Osteoblast (primary cell): ENCODE measurements around the gene TENM3. TPM values are rescaled to one million over a fixed set of nuclear protein-coding genes. Genes with fewer than 3 reads are reported as not detected.

Experiments
- DNase-seq: peaks from one replicate; pipeline ENCODE4 v3.0.0; 2011; ENCODE audit warnings: low spot score, mixed read lengths; ENCODE audit not compliant: insufficient read length; ENCODE audit errors: missing footprints
- H2AFZ ChIP-seq: 2 replicates; pipeline ENCODE4 v1.6.0; 2011; ENCODE audit warnings: mild to moderate bottlenecking, low read length
- H3K27ac ChIP-seq: 2 replicates; pipeline ENCODE4 v1.5.1; 2011; ENCODE audit warnings: mild to moderate bottlenecking, low read depth, low read length, moderate library complexity
- H3K27me3 ChIP-seq: 2 replicates; pipeline ENCODE4 v1.6.0; 2012; ENCODE audit warnings: mild to moderate bottlenecking, control low read depth, inconsistent platforms, low read length, moderate library complexity; ENCODE audit not compliant: insufficient read depth
- H3K36me3 ChIP-seq: 2 replicates; pipeline ENCODE4 v1.5.1; 2011; ENCODE audit warnings: mild to moderate bottlenecking, low read length, control low read depth, moderate library complexity; ENCODE audit not compliant: insufficient read depth
- H3K4me1 ChIP-seq: 2 replicates; pipeline ENCODE4 v1.5.1; 2011; ENCODE audit warnings: mild to moderate bottlenecking, low read length, control low read depth, moderate library complexity; ENCODE audit not compliant: insufficient read depth
- H3K4me2 ChIP-seq: 2 replicates; pipeline ENCODE4 v1.6.0; 2011; ENCODE audit warnings: mild to moderate bottlenecking, low read length; ENCODE audit not compliant: insufficient read depth
- H3K4me3 ChIP-seq: fragments of 200-600 bp; sonication (generic); 3 replicates; pipeline ENCODE4 v1.5.1; 2012; ENCODE audit warnings: mild to moderate bottlenecking, low read length, inconsistent platforms; ENCODE audit not compliant: insufficient read depth
- H3K79me2 ChIP-seq: 2 replicates; pipeline ENCODE4 v1.6.0; 2012; ENCODE audit warnings: mild to moderate bottlenecking, low read length, control low read depth, inconsistent platforms; ENCODE audit not compliant: insufficient read depth
- H3K9me3 ChIP-seq: 2 replicates; pipeline ENCODE4 v1.5.1; 2011; ENCODE audit warnings: low read depth, low read length, control low read depth
- H4K20me1 ChIP-seq: 2 replicates; pipeline ENCODE4 v1.6.0; 2012; ENCODE audit warnings: mild to moderate bottlenecking, low read length, control low read depth; ENCODE audit not compliant: insufficient read depth
- total RNA-seq: library from RNA; depleted of rRNA; stranded (reverse); fragments of >200 nt; gene quantifications from 2 replicates; pipeline ENCODE4 v1.2.3, GENCODE V29; 2012
- TF ChIP-seq, protein P1 (sequence below): IDR thresholded peaks from 2 replicates; pipeline ENCODE4 v1.5.1; 2011; ENCODE audit warnings: mild to moderate bottlenecking, low read depth, low read length, moderate library complexity; ENCODE audit errors: extremely low read depth

TENM3 gene
- total RNA-seq, 1 donor, result 59.0 TPM

GRCh38 chr4:182740256-182740655 lies 497.1 kb downstream of the TENM3 start:
- Histone ChIP-seq H4K20me1 (no peaks in the 10 kb centered on the region), H3K27me3 (no peaks in the 10 kb centered on the region), H3K4me3 (no peak overlapping the region), H3K4me1 (no peaks in the 10 kb centered on the region), H3K9me3 (no peaks in the 10 kb centered on the region), H3K36me3 (no peaks in the 10 kb centered on the region), H3K27ac (no peak overlapping the region), H3K79me2 (no peaks in the 10 kb centered on the region), H2AFZ (no peak overlapping the region), H3K4me2 (no peak overlapping the region)
- TF ChIP-seq, protein P1, sequence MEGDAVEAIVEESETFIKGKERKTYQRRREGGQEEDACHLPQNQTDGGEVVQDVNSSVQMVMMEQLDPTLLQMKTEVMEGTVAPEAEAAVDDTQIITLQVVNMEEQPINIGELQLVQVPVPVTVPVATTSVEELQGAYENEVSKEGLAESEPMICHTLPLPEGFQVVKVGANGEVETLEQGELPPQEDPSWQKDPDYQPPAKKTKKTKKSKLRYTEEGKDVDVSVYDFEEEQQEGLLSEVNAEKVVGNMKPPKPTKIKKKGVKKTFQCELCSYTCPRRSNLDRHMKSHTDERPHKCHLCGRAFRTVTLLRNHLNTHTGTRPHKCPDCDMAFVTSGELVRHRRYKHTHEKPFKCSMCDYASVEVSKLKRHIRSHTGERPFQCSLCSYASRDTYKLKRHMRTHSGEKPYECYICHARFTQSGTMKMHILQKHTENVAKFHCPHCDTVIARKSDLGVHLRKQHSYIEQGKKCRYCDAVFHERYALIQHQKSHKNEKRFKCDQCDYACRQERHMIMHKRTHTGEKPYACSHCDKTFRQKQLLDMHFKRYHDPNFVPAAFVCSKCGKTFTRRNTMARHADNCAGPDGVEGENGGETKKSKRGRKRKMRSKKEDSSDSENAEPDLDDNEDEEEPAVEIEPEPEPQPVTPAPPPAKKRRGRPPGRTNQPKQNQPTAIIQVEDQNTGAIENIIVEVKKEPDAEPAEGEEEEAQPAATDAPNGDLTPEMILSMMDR, result no peak
- no peak for DNase-seq

GRCh38 chr4:182741054-182741453 lies 497.9 kb downstream of the TENM3 start:
- no peak overlapping the region for H3K4me2 ChIP-seq
- no peak for DNase-seq
- no peaks in the 10 kb centered on the region for H3K9me3 ChIP-seq
- H4K20me1 ChIP-seq, result no peaks in the 10 kb centered on the region
- H3K27me3 ChIP-seq, result no peaks in the 10 kb centered on the region
- no peak overlapping the region for H2AFZ ChIP-seq
- no peak overlapping the region for H3K4me3 ChIP-seq
- TF ChIP-seq, protein P1, result no peak
- no peaks in the 10 kb centered on the region for H3K4me1 ChIP-seq
- no peaks in the 10 kb centered on the region for H3K79me2 ChIP-seq
- no peaks in the 10 kb centered on the region for H3K36me3 ChIP-seq
- H3K27ac ChIP-seq, result no peak overlapping the region

DNA sequence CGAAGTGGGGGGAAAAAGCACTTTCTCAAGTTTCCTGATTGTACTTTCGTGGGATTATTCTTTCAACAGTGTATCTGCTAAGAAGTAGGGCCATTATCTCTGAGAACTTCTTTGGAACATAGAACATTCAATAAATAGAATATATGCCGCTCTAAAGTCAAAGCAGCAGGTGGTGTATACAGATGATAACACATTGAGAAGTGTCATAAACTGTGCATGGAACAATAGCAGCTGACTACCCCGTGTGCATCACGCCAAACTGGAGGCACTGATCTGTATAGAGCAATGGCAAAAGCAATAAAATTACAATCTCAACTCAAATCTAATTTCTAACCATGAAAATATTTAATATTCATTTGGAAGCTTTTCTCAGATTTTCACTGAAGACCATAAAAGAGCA lies 498.7 kb downstream of the TENM3 start:
- H3K27me3 ChIP-seq, result no peaks in the 10 kb centered on the region
- no peaks in the 10 kb centered on the region for H3K4me1 ChIP-seq
- H3K27ac ChIP-seq, result no peak overlapping the region
- H3K36me3 ChIP-seq, result no peaks in the 10 kb centered on the region
- H4K20me1 ChIP-seq, result no peaks in the 10 kb centered on the region
- no peak overlapping the region for H3K4me3 ChIP-seq
- TF ChIP-seq, protein P1, result no peak
- H2AFZ ChIP-seq, result no peak overlapping the region
- no peaks in the 10 kb centered on the region for H3K9me3 ChIP-seq
- H3K79me2 ChIP-seq, result no peaks in the 10 kb centered on the region
- no peak for DNase-seq
- H3K4me2 ChIP-seq, result no peak overlapping the region

DNA sequence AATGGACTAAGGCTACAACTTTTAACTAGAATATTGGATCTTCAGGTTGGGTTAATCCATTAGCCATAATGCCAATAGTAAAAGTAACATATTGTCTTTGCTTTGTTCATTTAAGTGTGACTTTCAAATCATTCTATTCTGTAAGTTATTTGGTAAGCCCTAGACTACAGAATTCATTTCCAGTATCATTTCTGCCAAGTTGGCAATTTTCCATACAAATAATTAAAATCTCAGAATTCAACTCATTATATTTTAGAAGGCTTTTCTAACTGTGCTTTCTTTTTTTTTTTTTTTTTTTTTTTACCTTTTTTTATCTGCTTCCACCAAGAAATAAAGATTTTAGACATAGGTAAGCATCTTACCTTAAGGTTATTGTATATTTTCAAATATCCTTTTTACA lies 500.6 kb downstream of the TENM3 start:
- Histone ChIP-seq H3K79me2 (no peaks in the 10 kb centered on the region), H3K27me3 (no peaks in the 10 kb centered on the region), H3K4me3 (no peak overlapping the region), H3K4me1 (no peaks in the 10 kb centered on the region), H2AFZ (no peak overlapping the region), H3K9me3 (no peaks in the 10 kb centered on the region), H3K4me2 (no peak overlapping the region), H4K20me1 (no peaks in the 10 kb centered on the region), H3K27ac (no peak overlapping the region), H3K36me3 (no peaks in the 10 kb centered on the region)
- no peak for DNase-seq
- TF ChIP-seq, protein P1, result no peak
